HepG2 (cell line): ENCODE measurements around the gene TOMM22. TPM values are rescaled to one million over a fixed set of nuclear protein-coding genes. Genes with fewer than 3 reads are reported as not detected.
A peak's percentile ranks its signal among the peaks of the same experiment; 100 is the strongest.

Experiments
- ARID4A ChIP-seq: sonication (generic); formaldehyde crosslinking; IDR thresholded peaks from 2 replicates; pipeline ENCODE4 v1.5.0; 2020; ENCODE audit warnings: mild to moderate bottlenecking, missing genetic modification reagents, borderline replicate concordance
- CBX2 ChIP-seq, 2 experiments: fragments of 200-600 bp in 1 of 2; sonication (generic); formaldehyde crosslinking in 1 of 2; IDR thresholded peaks; 2 replicates each; pipeline versions ENCODE4 v1.7.0 to v1.8.1; 2018 to 2022; ENCODE audit warnings: low read depth in 2 of 2, low read length in 1 of 2, mild to moderate bottlenecking in 1 of 2, missing genetic modification reagents in 1 of 2
- CREB1 ChIP-seq, 2 experiments: fragments of 450-650 bp in 1 of 2; IDR thresholded peaks; 2 replicates each; pipeline ENCODE4 v1.6.1; 2016 to 2017; ENCODE audit warnings: control low read depth in 1 of 2, mild to moderate bottlenecking in 1 of 2, missing compliant biosample characterization in 1 of 2, missing genetic modification characterization in 1 of 2
- ETS1 ChIP-seq: sonication (generic); formaldehyde crosslinking; IDR thresholded peaks from 2 replicates; pipeline ENCODE4 v1.4.0; 2020; ENCODE audit warnings: missing genetic modification reagents
- MAF1 ChIP-seq: sonication (generic); formaldehyde crosslinking; IDR thresholded peaks from 2 replicates; pipeline ENCODE4 v1.5.0; 2020; ENCODE audit warnings: missing genetic modification reagents, borderline replicate concordance
- MBNL3 ChIP-seq: fragments of 250-450 bp; sonication (Bioruptor Pico); conservative IDR thresholded peaks from 2 replicates; pipeline ENCODE4 v1.8.0; 2022; ENCODE audit warnings: mild to moderate bottlenecking, inconsistent platforms
- NFYB ChIP-seq: sonication (generic); formaldehyde crosslinking; IDR thresholded peaks from 2 replicates; pipeline ENCODE4 v1.4.0; 2020; ENCODE audit warnings: missing genetic modification reagents
- NR2C2 ChIP-seq: sonication (generic); formaldehyde crosslinking; IDR thresholded peaks from 2 replicates; pipeline ENCODE4 v1.4.0; 2020; ENCODE audit warnings: missing genetic modification reagents, mild to moderate bottlenecking, moderate library complexity, borderline replicate concordance
- PHF5A ChIP-seq: IDR thresholded peaks from one replicate; pipeline ENCODE4 v1.6.1; 2018; ENCODE audit warnings: low read depth, missing genetic modification reagents; ENCODE audit not compliant: unreplicated experiment
- POGZ ChIP-seq: sonication (generic); formaldehyde crosslinking; IDR thresholded peaks from 2 replicates; pipeline ENCODE4 v1.4.0; 2020; ENCODE audit warnings: mild to moderate bottlenecking, missing genetic modification reagents
- RXRB ChIP-seq: IDR thresholded peaks from 2 replicates; pipeline ENCODE4 v1.6.1; 2016; ENCODE audit warnings: borderline replicate concordance, missing genetic modification reagents, missing compliant biosample characterization
- SMAD1 ChIP-seq: sonication (generic); formaldehyde crosslinking; IDR thresholded peaks from 2 replicates; pipeline ENCODE4 v1.4.0; 2020; ENCODE audit warnings: missing genetic modification reagents, low read depth, mild to moderate bottlenecking, borderline replicate concordance
- THAP11 ChIP-seq: IDR thresholded peaks from 2 replicates; pipeline ENCODE4 v1.6.1; 2016; ENCODE audit warnings: missing biosample characterization, missing genetic modification reagents
- THAP8 ChIP-seq: sonication (generic); formaldehyde crosslinking; IDR thresholded peaks from 2 replicates; pipeline ENCODE4 v1.5.1; 2020; ENCODE audit warnings: missing genetic modification reagents, mild to moderate bottlenecking, borderline replicate concordance
- ZFP37 ChIP-seq: sonication (generic); formaldehyde crosslinking; IDR thresholded peaks from 2 replicates; pipeline ENCODE4 v1.4.0; 2020; ENCODE audit warnings: missing genetic modification reagents, borderline replicate concordance
- ZNF121 ChIP-seq: sonication (generic); formaldehyde crosslinking; IDR thresholded peaks from 2 replicates; pipeline ENCODE4 v1.5.0; 2020; ENCODE audit warnings: mild to moderate bottlenecking, missing genetic modification reagents
- ZNF33A ChIP-seq: sonication (generic); formaldehyde crosslinking; IDR thresholded peaks from 2 replicates; pipeline ENCODE4 v1.5.1; 2020; ENCODE audit warnings: missing genetic modification reagents, mild to moderate bottlenecking, moderate library complexity, borderline replicate concordance
- ZNF598 ChIP-seq: sonication (generic); formaldehyde crosslinking; IDR thresholded peaks from 2 replicates; pipeline ENCODE4 v1.5.1; 2020; ENCODE audit warnings: mild to moderate bottlenecking, missing genetic modification reagents, borderline replicate concordance
- ZNF7 ChIP-seq: IDR thresholded peaks from 2 replicates; pipeline ENCODE4 v1.6.1; 2016; ENCODE audit warnings: missing biosample characterization, missing genetic modification reagents
- ZNF780A ChIP-seq: sonication (generic); formaldehyde crosslinking; IDR thresholded peaks from 2 replicates; pipeline ENCODE4 v1.8.0; 2022; ENCODE audit warnings: mild to moderate bottlenecking, missing genetic modification reagents, moderate library complexity
- ZSCAN9 ChIP-seq: IDR thresholded peaks from 2 replicates; pipeline ENCODE4 v1.6.1; 2016; ENCODE audit warnings: borderline replicate concordance
- polyA plus RNA-seq, 8 experiments: library from polyadenylated mRNA; depleted of rRNA in 3 of 8; stranded (reverse) in 7 of 8; unstranded in 1 of 8; fragments of >200 nt; fragmentation: Illumina TruSeq in 4 of 8; extraction: Trizol in 4 of 8; gene quantifications; 2 replicates each; pipeline versions ENCODE4 v1.2.1 to v1.2.3, GENCODE V29; 2011 to 2016; ENCODE audit warnings: low read depth in 4 of 8, missing spikeins in 1 of 8, mixed read lengths in 1 of 8; ENCODE audit not compliant: insufficient read depth in 1 of 8
- total RNA-seq, 5 experiments: library from RNA; depleted of rRNA; stranded (reverse); fragments of >200 nt; fragmentation: Illumina TruSeq; extraction: Trizol; gene quantifications; 2 replicates each; pipeline ENCODE4 v1.2.3, GENCODE V29; 2016; ENCODE audit warnings: low read depth in 1 of 5
- TF ChIP-seq, protein P1 (sequence below): IDR thresholded peaks from 2 replicates; pipeline ENCODE4 v1.6.1; 2018; ENCODE audit warnings: missing genetic modification reagents
- TF ChIP-seq, protein P2 (sequence below): sonication (generic); formaldehyde crosslinking; IDR thresholded peaks from 2 replicates; pipeline ENCODE4 v1.4.0; 2020; ENCODE audit warnings: missing genetic modification reagents

TOMM22 gene
- total and polyA plus RNA-seq, 2 of the 13 experiments (the other 11 are each of a cell fraction or from before 2014, with no cell fraction given), result 46.9 to 118 TPM

GRCh38 chr22:38707346-38707745, 25.6 kb downstream of the TOMM22 start (continued):
- TF ChIP-seq ARID4A (peak; percentile 59; the same call in 1 of the 2 replicates), NFYB (no peak), ZNF121 (CRISPR knock-in tag) (no peak), PHF5A (CRISPR knock-in tag) (no peak), POGZ (no peak), ZNF33A (no peak), SMAD1 (CRISPR knock-in tag) (no peak), ZNF780A (no peak), THAP8 (CRISPR knock-in tag) (no peak), ZSCAN9 (CRISPR knock-in tag) (no peak), CREB1 (IDR thresholded peaks at IDR 0.05) (no peak), CREB1 (CRISPR knock-in tag; IDR thresholded peaks at IDR 0.05) (no peak; the same call in 1 of the 2 replicates), MBNL3 (CRISPR knock-in tag) (no peak), ZNF598 (CRISPR knock-in tag) (no peak), ETS1 (CRISPR knock-in tag) (no peak), ZFP37 (CRISPR knock-in tag) (no peak), THAP11 (CRISPR knock-in tag) (peak; percentile 64), NR2C2 (CRISPR knock-in tag) (no peak), ZNF7 (CRISPR knock-in tag) (no peak), RXRB (CRISPR knock-in tag) (peak; percentile 48; the same call in 1 of the 2 replicates), CBX2 (IDR thresholded peaks at IDR 0.05; ENCODE audit: low read depth, low read length) (no peak), CBX2 (CRISPR knock-in tag; IDR thresholded peaks at IDR 0.05; ENCODE audit: low read depth) (no peak), MAF1 (CRISPR knock-in tag) (no peak)
- TF ChIP-seq, protein P1, sequence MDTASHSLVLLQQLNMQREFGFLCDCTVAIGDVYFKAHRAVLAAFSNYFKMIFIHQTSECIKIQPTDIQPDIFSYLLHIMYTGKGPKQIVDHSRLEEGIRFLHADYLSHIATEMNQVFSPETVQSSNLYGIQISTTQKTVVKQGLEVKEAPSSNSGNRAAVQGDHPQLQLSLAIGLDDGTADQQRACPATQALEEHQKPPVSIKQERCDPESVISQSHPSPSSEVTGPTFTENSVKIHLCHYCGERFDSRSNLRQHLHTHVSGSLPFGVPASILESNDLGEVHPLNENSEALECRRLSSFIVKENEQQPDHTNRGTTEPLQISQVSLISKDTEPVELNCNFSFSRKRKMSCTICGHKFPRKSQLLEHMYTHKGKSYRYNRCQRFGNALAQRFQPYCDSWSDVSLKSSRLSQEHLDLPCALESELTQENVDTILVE (CRISPR knock-in tag), result no peak
- TF ChIP-seq, protein P2, sequence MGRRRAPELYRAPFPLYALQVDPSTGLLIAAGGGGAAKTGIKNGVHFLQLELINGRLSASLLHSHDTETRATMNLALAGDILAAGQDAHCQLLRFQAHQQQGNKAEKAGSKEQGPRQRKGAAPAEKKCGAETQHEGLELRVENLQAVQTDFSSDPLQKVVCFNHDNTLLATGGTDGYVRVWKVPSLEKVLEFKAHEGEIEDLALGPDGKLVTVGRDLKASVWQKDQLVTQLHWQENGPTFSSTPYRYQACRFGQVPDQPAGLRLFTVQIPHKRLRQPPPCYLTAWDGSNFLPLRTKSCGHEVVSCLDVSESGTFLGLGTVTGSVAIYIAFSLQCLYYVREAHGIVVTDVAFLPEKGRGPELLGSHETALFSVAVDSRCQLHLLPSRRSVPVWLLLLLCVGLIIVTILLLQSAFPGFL (CRISPR knock-in tag), result no peak
